AG09309 (cell line): Measurements from ENCODE around the gene BMPR1A.
"Not testable (repeated sequence)": the region's sequence is repeated elsewhere in the genome, so short reads cannot be mapped to it uniquely, and the experiment has no call there.

ENCODE experiments used
- DNase-seq: peaks from one replicate; pipeline ENCODE4 v3.0.0-alpha.2; 2010; ENCODE audit warnings: low read depth
- H3K4me3 ChIP-seq: 2 replicates; pipeline ENCODE4 v1.5.1; 2011; ENCODE audit warnings: mild to moderate bottlenecking, low read depth, low read length, moderate library complexity; ENCODE audit not compliant: control insufficient read depth
- CTCF ChIP-seq: IDR thresholded peaks from 2 replicates; pipeline ENCODE4 v1.5.1; 2011; ENCODE audit warnings: mild to moderate bottlenecking, low read depth, low read length, inconsistent platforms; ENCODE audit not compliant: insufficient read depth, control insufficient read depth; ENCODE audit errors: missing control alignments

Gene BMPR1A

GRCh38 chr10:86970982-86971231 lies 214.5 kb downstream of the BMPR1A start:
- peak overlapping the region; percentile 70 for H3K4me3 ChIP-seq
- DNase-seq, result no peak

DNA sequence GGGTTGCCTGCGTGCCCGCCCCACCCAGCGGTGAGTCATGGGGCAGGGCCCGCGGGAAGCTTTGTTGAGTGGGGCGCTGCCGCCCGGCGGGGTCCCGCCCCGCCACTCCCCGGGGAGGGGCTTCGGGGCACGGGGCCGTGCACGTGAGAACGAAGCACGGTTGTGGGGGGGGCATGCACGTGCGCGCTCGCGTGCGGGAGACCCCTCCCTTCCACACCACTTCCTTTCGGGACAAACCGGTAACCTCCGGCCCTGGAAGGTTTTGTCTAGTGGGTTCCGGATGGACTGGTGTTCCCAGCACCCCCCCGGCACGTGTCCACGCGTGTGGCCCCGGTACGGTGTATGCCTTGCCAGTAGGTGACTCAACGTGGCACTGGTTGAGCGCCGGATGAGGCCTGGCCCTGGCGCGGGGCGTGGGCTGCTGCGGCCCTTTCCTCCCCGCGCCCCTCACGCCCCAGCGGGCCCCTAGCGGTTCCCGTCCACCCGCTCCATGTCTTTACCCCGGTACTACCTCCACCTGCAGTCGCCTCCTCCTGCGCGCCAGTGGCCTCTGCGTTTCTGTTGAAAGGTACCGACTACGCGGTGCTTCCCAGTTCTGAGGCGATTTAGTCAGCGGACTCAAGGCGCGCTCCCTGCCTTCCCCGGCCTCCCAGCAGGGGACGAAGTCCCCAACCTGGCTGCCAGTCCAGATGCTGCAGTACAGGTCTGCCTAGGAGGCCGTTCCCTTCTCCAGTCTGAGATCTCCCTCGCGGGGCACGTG lies 215.0 kb downstream of the BMPR1A start:
- H3K4me3 ChIP-seq, result peak overlapping the region; percentile 70
- TF ChIP-seq CTCF, result no peak
- DNase-seq, result peak; percentile 82

More at GRCh38 chr10:86970982-86971231, 214.5 kb downstream of the BMPR1A start:
- no peak for TF ChIP-seq CTCF

DNA sequence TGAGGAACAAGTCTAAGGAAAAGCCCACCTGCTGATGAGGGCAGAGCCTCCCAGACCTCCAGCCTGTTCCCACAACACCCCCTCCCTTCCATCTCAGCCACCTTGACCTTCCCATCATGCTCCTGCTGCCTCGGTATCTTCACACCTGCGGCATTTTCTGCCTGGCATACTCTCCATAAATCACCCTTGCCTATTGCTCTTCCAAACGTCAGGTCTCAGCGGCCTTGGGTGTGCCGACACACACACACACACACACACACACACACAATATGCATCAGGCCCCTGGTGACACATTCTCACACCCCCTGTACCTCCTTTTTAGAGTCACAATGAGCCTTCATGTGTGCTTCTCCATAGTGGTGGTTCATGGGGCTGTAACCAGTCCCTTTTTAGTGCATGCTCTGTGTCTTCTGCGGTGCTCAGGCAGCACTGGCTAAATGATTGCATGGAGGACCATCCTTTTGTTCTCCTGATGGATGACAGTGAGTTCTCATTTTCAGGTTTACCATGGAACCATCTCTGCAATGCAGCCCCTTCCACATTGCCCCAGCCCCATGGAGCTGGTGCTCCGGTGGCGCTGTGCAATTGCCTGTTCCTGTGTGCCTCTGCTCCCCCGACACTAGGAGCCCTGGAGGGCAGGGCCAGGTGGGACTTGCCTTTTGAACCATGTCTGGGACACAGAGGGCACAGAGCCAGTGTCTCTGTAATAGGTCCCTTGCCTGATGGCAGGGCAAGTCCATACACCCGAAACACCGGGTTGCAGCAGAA lies 216.4 kb downstream of the BMPR1A start:
- no peak for DNase-seq
- no peak for TF ChIP-seq CTCF
- no peak overlapping the region for H3K4me3 ChIP-seq

DNA sequence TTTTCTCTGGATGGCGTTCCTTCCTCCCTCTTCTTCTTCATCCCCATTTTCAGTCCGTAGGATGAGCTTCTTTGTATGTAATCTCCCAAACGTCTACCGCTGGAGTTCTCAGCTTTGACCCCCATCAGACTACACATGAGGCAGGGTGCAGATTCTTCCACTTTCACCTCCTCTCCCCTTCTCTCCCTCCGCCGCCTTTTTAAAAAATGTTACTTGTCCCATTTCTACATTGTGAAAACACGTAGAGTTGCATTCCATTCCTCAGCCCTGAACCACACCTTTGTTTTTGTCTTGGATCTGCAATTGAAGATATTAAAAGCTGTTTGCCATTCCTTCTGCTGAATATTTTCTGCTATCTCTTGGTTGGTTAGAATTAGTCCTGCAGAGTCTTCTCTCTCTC lies 218.1 kb downstream of the BMPR1A start:
- no peak for DNase-seq
- no peak overlapping the region for H3K4me3 ChIP-seq
- TF ChIP-seq CTCF, result no peak

- H3K4me3 ChIP-seq, result no peak overlapping the region
- DNase-seq, result no peak
- TF ChIP-seq CTCF, result no peak
Measured at GRCh38 chr10:86976362-86977056, 220.1 kb downstream of the BMPR1A start.

DNA sequence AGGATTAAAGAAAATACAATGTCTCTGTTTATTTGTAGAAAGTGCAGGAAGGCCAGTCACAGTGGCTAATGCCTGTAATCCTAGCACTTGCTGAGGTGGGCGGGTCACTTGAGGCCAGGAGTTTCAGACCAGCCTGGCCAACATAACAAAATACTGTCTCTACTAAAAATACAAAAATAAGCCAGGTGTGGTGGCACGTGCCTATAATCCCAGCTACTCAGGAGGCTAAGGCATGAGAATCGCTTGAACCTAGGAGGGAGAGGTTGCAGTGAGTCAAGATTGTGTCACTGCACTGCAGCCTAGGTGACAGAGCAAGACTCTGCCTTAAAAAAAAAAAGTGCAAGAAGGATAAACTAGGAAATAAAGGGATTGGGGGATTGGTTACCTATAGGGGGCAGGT lies 222.0 kb downstream of the BMPR1A start:
- not testable (repeated sequence) for H3K4me3 ChIP-seq, DNase-seq

DNA sequence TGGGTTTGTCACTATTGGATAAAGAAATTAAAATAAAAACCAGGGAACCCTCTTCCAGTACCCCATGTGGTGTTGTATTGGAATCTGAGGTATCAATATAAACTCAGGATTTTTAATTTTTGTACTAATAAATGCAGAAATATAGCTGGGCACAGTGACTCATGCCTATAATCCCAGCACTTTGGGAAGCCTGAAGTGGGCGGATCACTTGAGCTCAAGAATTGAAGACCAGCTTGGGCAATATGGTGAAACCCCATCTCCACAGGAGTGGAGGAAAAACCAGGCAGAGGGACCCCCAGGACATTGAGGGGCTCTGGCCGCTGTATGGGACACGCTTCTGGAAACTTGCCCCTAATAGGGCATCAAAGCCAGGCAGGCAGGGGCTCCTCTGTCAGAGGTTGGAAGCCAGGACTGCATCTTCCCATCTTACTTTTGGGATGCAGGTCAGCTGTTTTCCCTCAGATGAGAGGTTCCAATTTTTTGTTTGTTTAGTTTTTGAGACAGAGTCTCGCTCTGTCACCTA lies 222.9 kb downstream of the BMPR1A start:
- no peak for TF ChIP-seq CTCF
- no peak for DNase-seq
- no peak overlapping the region for H3K4me3 ChIP-seq
